Measurements from ENCODE around the gene ICE1. TPM values are rescaled to one million over a fixed set of nuclear protein-coding genes. Genes with fewer than 3 reads are reported as not detected.

The ICE1 gene
- total RNA-seq, 1 donor from 2014 or later: 27.0 TPM

DNA sequence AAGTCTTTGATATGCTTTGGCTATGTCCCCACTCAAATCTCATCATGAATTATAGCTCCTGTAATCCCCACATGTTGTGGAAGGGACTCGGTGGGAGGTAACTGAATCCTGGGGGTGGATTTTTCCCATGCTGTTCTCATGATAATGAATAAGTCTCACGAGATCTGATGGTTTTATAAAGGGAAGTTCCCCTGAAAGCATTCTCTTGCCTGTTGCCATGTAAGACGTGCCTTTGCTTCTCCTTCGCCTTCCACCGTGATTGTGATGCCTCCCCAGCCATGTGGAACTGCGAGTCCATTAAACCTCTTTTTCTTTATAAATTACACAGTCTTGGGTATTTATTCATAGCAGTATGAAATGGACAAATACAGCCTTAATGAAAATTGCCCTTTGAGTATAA, 44.7 kb upstream of the ICE1 start:
- no peaks in the 10 kb centered on the region for H3K9me3 Mint-ChIP-seq (ENCODE audit: unreplicated experiment)
- no peak for DNase-seq (ENCODE audit: extremely low spot score, unreplicated experiment)
- H3K27ac Mint-ChIP-seq (ENCODE audit: unreplicated experiment): no peak overlapping the region
- no peaks in the 10 kb centered on the region for H3K27me3 Mint-ChIP-seq (ENCODE audit: unreplicated experiment)
- H3K4me1 Mint-ChIP-seq (ENCODE audit: unreplicated experiment): peaks cover 25% of the 10 kb centered on the region
- H3K4me3 Mint-ChIP-seq (ENCODE audit: unreplicated experiment): no peak overlapping the region
- no peaks in the 10 kb centered on the region for H3K36me3 Mint-ChIP-seq (ENCODE audit: unreplicated experiment)
- TF ChIP-seq, protein P1, sequence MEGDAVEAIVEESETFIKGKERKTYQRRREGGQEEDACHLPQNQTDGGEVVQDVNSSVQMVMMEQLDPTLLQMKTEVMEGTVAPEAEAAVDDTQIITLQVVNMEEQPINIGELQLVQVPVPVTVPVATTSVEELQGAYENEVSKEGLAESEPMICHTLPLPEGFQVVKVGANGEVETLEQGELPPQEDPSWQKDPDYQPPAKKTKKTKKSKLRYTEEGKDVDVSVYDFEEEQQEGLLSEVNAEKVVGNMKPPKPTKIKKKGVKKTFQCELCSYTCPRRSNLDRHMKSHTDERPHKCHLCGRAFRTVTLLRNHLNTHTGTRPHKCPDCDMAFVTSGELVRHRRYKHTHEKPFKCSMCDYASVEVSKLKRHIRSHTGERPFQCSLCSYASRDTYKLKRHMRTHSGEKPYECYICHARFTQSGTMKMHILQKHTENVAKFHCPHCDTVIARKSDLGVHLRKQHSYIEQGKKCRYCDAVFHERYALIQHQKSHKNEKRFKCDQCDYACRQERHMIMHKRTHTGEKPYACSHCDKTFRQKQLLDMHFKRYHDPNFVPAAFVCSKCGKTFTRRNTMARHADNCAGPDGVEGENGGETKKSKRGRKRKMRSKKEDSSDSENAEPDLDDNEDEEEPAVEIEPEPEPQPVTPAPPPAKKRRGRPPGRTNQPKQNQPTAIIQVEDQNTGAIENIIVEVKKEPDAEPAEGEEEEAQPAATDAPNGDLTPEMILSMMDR (IDR thresholded peaks at IDR 0.05): no peak

DNA sequence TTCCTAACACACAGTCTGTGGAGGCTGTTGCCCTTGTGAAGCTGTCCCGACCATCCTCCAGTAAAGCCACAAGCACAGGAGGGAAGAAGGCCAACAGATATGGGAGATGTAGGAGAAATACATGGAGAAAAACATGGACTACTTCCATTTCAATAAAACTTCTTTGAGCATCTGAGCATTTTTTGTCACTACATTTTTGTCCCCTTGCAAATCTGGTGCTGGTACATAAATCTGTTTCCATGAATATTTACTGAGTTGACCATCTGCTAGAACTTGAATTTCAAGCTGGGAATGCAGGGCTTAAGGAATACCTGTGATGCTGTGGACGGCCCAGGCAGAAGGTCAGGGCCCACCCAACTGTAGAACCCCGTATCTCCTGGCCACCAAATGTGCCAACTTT, 43.9 kb upstream of the ICE1 start:
- no peaks in the 10 kb centered on the region for H3K27me3 Mint-ChIP-seq (ENCODE audit: unreplicated experiment)
- no peaks in the 10 kb centered on the region for H3K36me3 Mint-ChIP-seq (ENCODE audit: unreplicated experiment)
- no peaks in the 10 kb centered on the region for H3K9me3 Mint-ChIP-seq (ENCODE audit: unreplicated experiment)
- TF ChIP-seq, protein P1 (IDR thresholded peaks at IDR 0.05): no peak
- no peak overlapping the region for H3K27ac Mint-ChIP-seq (ENCODE audit: unreplicated experiment)
- H3K4me1 Mint-ChIP-seq (ENCODE audit: unreplicated experiment): peaks cover 25% of the 10 kb centered on the region
- no peak overlapping the region for H3K4me3 Mint-ChIP-seq (ENCODE audit: unreplicated experiment)
- DNase-seq (ENCODE audit: extremely low spot score, unreplicated experiment): no peak

DNA sequence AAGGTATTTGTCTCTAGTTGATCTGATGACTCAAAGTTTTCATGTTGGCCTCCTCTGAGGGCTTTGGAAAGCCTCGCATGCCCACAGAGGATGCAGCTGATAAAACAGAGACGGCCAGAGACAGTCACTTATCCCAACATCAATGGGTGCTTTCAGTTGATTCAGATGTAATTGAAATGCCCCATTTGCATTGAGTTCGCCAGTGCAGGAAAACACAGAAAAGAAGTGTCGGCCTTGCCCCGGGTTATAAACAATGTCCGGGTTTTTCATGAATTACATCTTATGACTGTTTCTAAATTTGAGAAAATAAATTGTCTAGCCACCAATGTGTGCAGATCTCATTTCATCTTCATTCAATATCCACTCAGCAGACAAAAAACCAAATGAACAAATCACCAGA, 42.2 kb upstream of the ICE1 start:
- Mint-ChIP-seq H3K27ac (ENCODE audit: unreplicated experiment) (no peak overlapping the region), H3K36me3 (ENCODE audit: unreplicated experiment) (no peaks in the 10 kb centered on the region), H3K4me1 (ENCODE audit: unreplicated experiment) (peaks cover 13% of the 10 kb centered on the region), H3K4me3 (ENCODE audit: unreplicated experiment) (no peak overlapping the region), H3K27me3 (ENCODE audit: unreplicated experiment) (no peaks in the 10 kb centered on the region), H3K9me3 (ENCODE audit: unreplicated experiment) (no peaks in the 10 kb centered on the region)
- TF ChIP-seq, protein P1 (IDR thresholded peaks at IDR 0.05): no peak
- no peak for DNase-seq (ENCODE audit: extremely low spot score, unreplicated experiment)

DNA sequence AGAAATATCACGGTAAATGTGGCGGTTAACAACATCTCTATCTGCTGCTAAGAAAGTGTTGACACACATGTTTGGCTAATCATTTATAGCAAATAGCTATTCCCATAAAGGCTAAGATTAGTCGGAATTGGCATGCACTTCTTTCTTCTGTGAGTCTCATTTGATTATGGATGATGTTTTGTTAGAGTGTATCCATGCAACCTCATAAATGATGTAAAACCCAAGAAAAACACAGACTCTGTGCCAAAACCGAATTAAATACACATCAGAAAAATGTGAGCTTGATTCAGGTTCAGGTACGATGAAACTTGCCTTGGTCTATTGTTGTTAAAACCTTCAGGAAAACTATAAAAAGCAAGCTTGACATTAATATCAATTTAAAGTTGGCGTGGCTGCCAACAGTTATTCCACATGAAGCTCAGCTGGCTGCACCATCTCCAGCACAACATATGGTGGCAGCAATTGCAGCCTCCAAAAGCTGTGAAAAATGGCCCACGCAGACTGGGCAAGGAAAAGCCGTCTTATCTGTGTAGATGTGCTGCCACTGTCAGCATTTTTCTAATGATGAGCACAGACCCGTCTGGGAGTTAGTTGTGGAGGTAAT, 41.1 kb upstream of the ICE1 start:
- Mint-ChIP-seq H3K27me3 (ENCODE audit: unreplicated experiment) (no peaks in the 10 kb centered on the region), H3K27ac (ENCODE audit: unreplicated experiment) (peak overlapping the region; percentile 32), H3K9me3 (ENCODE audit: unreplicated experiment) (no peaks in the 10 kb centered on the region), H3K4me1 (ENCODE audit: unreplicated experiment) (peaks cover 13% of the 10 kb centered on the region), H3K36me3 (ENCODE audit: unreplicated experiment) (no peaks in the 10 kb centered on the region), H3K4me3 (ENCODE audit: unreplicated experiment) (no peak overlapping the region)
- DNase-seq (ENCODE audit: extremely low spot score, unreplicated experiment): no peak
- TF ChIP-seq, protein P1 (IDR thresholded peaks at IDR 0.05): no peak

DNA sequence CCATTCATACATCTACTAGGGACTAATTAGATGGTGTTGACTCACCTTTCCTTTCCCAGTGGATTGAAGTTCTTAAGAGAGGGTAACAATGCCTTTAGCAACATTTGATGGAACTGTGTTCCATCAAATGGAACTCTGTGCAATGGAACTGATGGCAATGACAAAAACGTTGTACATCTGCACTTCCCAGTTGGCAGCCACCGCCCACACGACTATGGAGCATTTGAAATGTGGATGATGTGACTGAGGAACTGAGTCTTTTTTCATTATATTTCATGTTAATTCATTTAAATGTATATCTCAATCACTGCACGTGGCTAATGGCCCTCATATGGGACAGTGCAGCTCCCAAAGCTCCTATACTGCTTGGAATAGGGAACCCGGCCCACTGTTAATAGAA, 39.0 kb upstream of the ICE1 start:
- TF ChIP-seq, protein P1 (IDR thresholded peaks at IDR 0.05): no peak
- H3K9me3 Mint-ChIP-seq (ENCODE audit: unreplicated experiment): no peaks in the 10 kb centered on the region
- H3K27ac Mint-ChIP-seq (ENCODE audit: unreplicated experiment): no peak overlapping the region

More for the DNA sequence above, 39.0 kb upstream of the ICE1 start:
- H3K36me3 Mint-ChIP-seq (ENCODE audit: unreplicated experiment): no peaks in the 10 kb centered on the region
- no peak overlapping the region for H3K4me3 Mint-ChIP-seq (ENCODE audit: unreplicated experiment)
- peaks cover 13% of the 10 kb centered on the region for H3K4me1 Mint-ChIP-seq (ENCODE audit: unreplicated experiment)
- H3K27me3 Mint-ChIP-seq (ENCODE audit: unreplicated experiment): no peaks in the 10 kb centered on the region
- DNase-seq (ENCODE audit: extremely low spot score, unreplicated experiment): no peak
